ENCODE measurements around the gene PRDM13.
A peak's percentile ranks its signal among the peaks of the same experiment; 100 is the strongest.

The PRDM13 gene

GRCh38 chr6:99607416-99608036 lies 893 bp downstream of the PRDM13 start:
- no peak for TF ChIP-seq CTCF (IDR thresholded peaks at IDR 0.05)
- Mint-ChIP-seq H3K4me1 (peaks cover 36% of the 10 kb centered on the region), H3K27ac (no peak overlapping the region), H3K36me3 (ENCODE audit: low read depth) (no peaks in the 10 kb centered on the region), H3K27me3 (ENCODE audit: low read depth, poor library complexity) (peaks cover 100% of the 10 kb centered on the region), H3K4me3 (no peak overlapping the region), H3K9me3 (no peaks in the 10 kb centered on the region)
- peak; percentile 42 for DNase-seq

- H3K4me3 Mint-ChIP-seq: no peak overlapping the region
- H3K27ac Mint-ChIP-seq: no peak overlapping the region
- DNase-seq: no peak
- peaks cover 100% of the 10 kb centered on the region for H3K27me3 Mint-ChIP-seq (ENCODE audit: low read depth, poor library complexity)
- peaks cover 32% of the 10 kb centered on the region for H3K4me1 Mint-ChIP-seq
- H3K36me3 Mint-ChIP-seq (ENCODE audit: low read depth): no peaks in the 10 kb centered on the region
- no peaks in the 10 kb centered on the region for H3K9me3 Mint-ChIP-seq
- TF ChIP-seq CTCF (IDR thresholded peaks at IDR 0.05): no peak
These were observed 1.6 kb downstream of the PRDM13 start for GRCh38 chr6:99608059-99608885.

GRCh38 chr6:99608886-99609482 lies 2.4 kb downstream of the PRDM13 start:
- Mint-ChIP-seq H3K27me3 (ENCODE audit: low read depth, poor library complexity) (peaks cover 97% of the 10 kb centered on the region), H3K36me3 (ENCODE audit: low read depth) (no peaks in the 10 kb centered on the region), H3K9me3 (no peaks in the 10 kb centered on the region), H3K4me1 (peaks cover 31% of the 10 kb centered on the region), H3K4me3 (no peak overlapping the region), H3K27ac (no peak overlapping the region)
- DNase-seq: no peak
- no peak for TF ChIP-seq CTCF (IDR thresholded peaks at IDR 0.05)

- peaks cover 97% of the 10 kb centered on the region for H3K27me3 Mint-ChIP-seq (ENCODE audit: low read depth, poor library complexity)
- TF ChIP-seq CTCF (IDR thresholded peaks at IDR 0.05): no peak
- no peak for DNase-seq
- no peak overlapping the region for H3K4me3 Mint-ChIP-seq
- no peak overlapping the region for H3K27ac Mint-ChIP-seq
- no peaks in the 10 kb centered on the region for H3K36me3 Mint-ChIP-seq (ENCODE audit: low read depth)
- peaks cover 26% of the 10 kb centered on the region for H3K4me1 Mint-ChIP-seq
- H3K9me3 Mint-ChIP-seq: no peaks in the 10 kb centered on the region
These were observed 3.4 kb downstream of the PRDM13 start for GRCh38 chr6:99609905-99610489.

- no peak overlapping the region for H3K27ac Mint-ChIP-seq
- no peaks in the 10 kb centered on the region for H3K36me3 Mint-ChIP-seq (ENCODE audit: low read depth)
- peaks cover 97% of the 10 kb centered on the region for H3K27me3 Mint-ChIP-seq (ENCODE audit: low read depth, poor library complexity)
- no peak overlapping the region for H3K4me3 Mint-ChIP-seq
- TF ChIP-seq CTCF (IDR thresholded peaks at IDR 0.05): no peak
- H3K4me1 Mint-ChIP-seq: peaks cover 21% of the 10 kb centered on the region
- no peak for DNase-seq
- H3K9me3 Mint-ChIP-seq: no peaks in the 10 kb centered on the region
These were observed 4.5 kb downstream of the PRDM13 start for GRCh38 chr6:99611148-99611547.

Measured in nephron progenitor cell (in vitro differentiated cells).